Keratinocyte (primary cell): ENCODE results near the gene LBP. TPM values are rescaled to one million over a fixed set of nuclear protein-coding genes. Genes with fewer than 3 reads are reported as not detected.

ENCODE experiments used
- DNase-seq: peaks from one replicate; pipeline ENCODE4 v3.0.0-alpha.2; 2011; ENCODE audit warnings: low read depth, missing footprints, low spot score
- FAIRE-seq: peaks from 2 replicates; lab custom pipeline; 2011; peaks lifted over from hg19 to GRCh38; lab: Jason Lieb, UNC
- H2AFZ ChIP-seq: 2 replicates; pipeline ENCODE4 v1.6.0; 2012; ENCODE audit warnings: low read length, control low read depth, inconsistent platforms; ENCODE audit not compliant: control insufficient read depth
- H3K27ac ChIP-seq: 2 replicates; pipeline ENCODE4 v1.5.1; 2011; ENCODE audit warnings: low read length; ENCODE audit not compliant: control insufficient read depth, insufficient read depth
- H3K27me3 ChIP-seq: 3 replicates; pipeline ENCODE4 v1.6.0; 2011; ENCODE audit warnings: low read length; ENCODE audit not compliant: control insufficient read depth, insufficient read depth; ENCODE audit errors: extremely low read depth
- H3K36me3 ChIP-seq, 2 experiments: 2 replicates in 1 of 2; 3 replicates in 1 of 2; pipeline ENCODE4 v1.5.1; 2011; ENCODE audit warnings: low read length in 2 of 2, mild to moderate bottlenecking in 1 of 2; ENCODE audit not compliant: control insufficient read depth in 2 of 2, insufficient read depth in 2 of 2; ENCODE audit errors: extremely low read depth in 1 of 2
- H3K4me1 ChIP-seq: 3 replicates; pipeline ENCODE4 v1.5.1; 2011; ENCODE audit warnings: low read length; ENCODE audit not compliant: control insufficient read depth, insufficient read depth; ENCODE audit errors: extremely low read depth
- H3K4me2 ChIP-seq: 3 replicates; pipeline ENCODE4 v1.6.0; 2011; ENCODE audit warnings: low read depth, low read length; ENCODE audit not compliant: control insufficient read depth, insufficient read depth; ENCODE audit errors: extremely low read depth
- H3K4me3 ChIP-seq, 3 experiments: fragments of 200-600 bp in 1 of 3; sonication (generic) in 1 of 3; 2 replicates in 2 of 3; 3 replicates in 1 of 3; pipeline ENCODE4 v1.5.1; 2011 to 2016; ENCODE audit warnings: low read length in 3 of 3, mild to moderate bottlenecking in 3 of 3, control low read depth in 2 of 3, inconsistent platforms in 1 of 3, low read depth in 1 of 3, mixed read lengths in 1 of 3, mixed run types in 1 of 3, moderate library complexity in 1 of 3; ENCODE audit not compliant: control insufficient read depth in 2 of 3, insufficient read depth in 2 of 3; ENCODE audit errors: extremely low read depth in 1 of 3
- H3K79me2 ChIP-seq: 2 replicates; pipeline ENCODE4 v1.6.0; 2012; ENCODE audit warnings: low read length; ENCODE audit not compliant: control insufficient read depth, insufficient read depth
- H3K9ac ChIP-seq: 3 replicates; pipeline ENCODE4 v1.6.0; 2011; ENCODE audit warnings: low read length; ENCODE audit not compliant: control insufficient read depth, insufficient read depth; ENCODE audit errors: extremely low read depth
- H3K9me1 ChIP-seq: 3 replicates; pipeline ENCODE4 v1.6.0; 2011; ENCODE audit warnings: low read length; ENCODE audit not compliant: control insufficient read depth, insufficient read depth; ENCODE audit errors: extremely low read depth
- H3K9me3 ChIP-seq: 2 replicates; pipeline ENCODE4 v1.5.1; 2012; ENCODE audit warnings: low read depth, low read length; ENCODE audit not compliant: control insufficient read depth
- H4K20me1 ChIP-seq: 3 replicates; pipeline ENCODE4 v1.6.0; 2011; ENCODE audit warnings: low read length; ENCODE audit not compliant: control insufficient read depth, insufficient read depth; ENCODE audit errors: extremely low read depth
- EZH2 ChIP-seq: IDR thresholded peaks from one replicate; pipeline ENCODE4 v1.6.1; 2012; ENCODE audit warnings: inconsistent platforms, mild to moderate bottlenecking, low read length, moderate library complexity
- dilution Hi-C: fragments of 300-500 bp; cut with MboI; formaldehyde crosslinking; loops from one replicate; pipeline ENCODE4 v1.7.0; 2020; ENCODE audit warnings: low sequenced_read_pairs; ENCODE audit not compliant: extremely low pct_ligation_motif_present
- polyA plus RNA-seq, 5 experiments: library from polyadenylated mRNA; depleted of rRNA in 3 of 5; stranded (reverse) in 3 of 5; stranded (forward) in 1 of 5; unstranded in 1 of 5; fragments of >200 nt; gene quantifications; 1 replicate in 1 of 5; 2 replicates in 3 of 5; 3 replicates in 1 of 5; pipeline versions ENCODE4 v1.2.1 to v1.2.3, GENCODE V29; 2011 to 2012; ENCODE audit warnings: missing spikeins in 2 of 5, low read depth in 1 of 5, low replicate concordance in 1 of 5
- TF ChIP-seq, protein P1 (sequence below), 3 experiments: IDR thresholded peaks in 1 of 3; conservative IDR thresholded peaks in 1 of 3; optimal IDR thresholded peaks in 1 of 3; 2 replicates in 2 of 3; 3 replicates in 1 of 3; pipeline versions ENCODE3 to v1.5.1; 2011; ENCODE audit warnings: low read length in 3 of 3, mild to moderate bottlenecking in 3 of 3, moderate library complexity in 2 of 3, control low read depth in 1 of 3, inconsistent platforms in 1 of 3; ENCODE audit not compliant: insufficient read depth in 2 of 3; ENCODE audit errors: extremely low read depth in 1 of 3

LBP gene
- polyA plus RNA-seq, 1 donor (not counting 4 experiments of a cell fraction or from before 2014, with no cell fraction given), result not detected

DNA sequence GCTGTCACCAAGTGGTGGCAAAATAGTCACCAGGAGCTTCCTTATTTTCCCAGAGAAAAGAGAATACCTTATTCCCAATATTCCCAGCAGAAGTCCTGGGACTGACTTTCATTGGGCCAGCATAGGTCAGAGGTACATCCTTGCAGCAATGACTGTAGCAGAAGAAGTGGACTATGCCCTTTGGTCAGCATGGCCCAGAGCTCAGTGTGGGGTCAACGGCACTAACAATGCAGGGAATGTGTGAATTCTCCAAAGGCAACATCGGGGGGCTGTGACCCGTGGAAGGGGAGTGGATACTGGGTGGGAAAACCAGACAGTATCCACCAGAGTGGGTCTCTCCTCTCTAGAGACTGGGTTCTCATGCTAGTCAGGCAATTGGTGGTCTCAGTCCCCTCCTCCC lies 15.6 kb upstream of the LBP start:
- Histone ChIP-seq H3K9me1 (no peaks in the 10 kb centered on the region), H3K4me1 (no peaks in the 10 kb centered on the region), H3K79me2 (no peaks in the 10 kb centered on the region), H3K36me3 (no peaks in the 10 kb centered on the region), H3K27me3 (peaks cover 18% of the 10 kb centered on the region), H3K9me3 (no peaks in the 10 kb centered on the region), H3K4me2 (no peak overlapping the region), H3K9ac (no peak overlapping the region), H2AFZ (no peak overlapping the region), H3K27ac (no peak overlapping the region), H3K4me3 (no peak overlapping the region), H4K20me1 (no peaks in the 10 kb centered on the region)
- TF ChIP-seq, protein P1, sequence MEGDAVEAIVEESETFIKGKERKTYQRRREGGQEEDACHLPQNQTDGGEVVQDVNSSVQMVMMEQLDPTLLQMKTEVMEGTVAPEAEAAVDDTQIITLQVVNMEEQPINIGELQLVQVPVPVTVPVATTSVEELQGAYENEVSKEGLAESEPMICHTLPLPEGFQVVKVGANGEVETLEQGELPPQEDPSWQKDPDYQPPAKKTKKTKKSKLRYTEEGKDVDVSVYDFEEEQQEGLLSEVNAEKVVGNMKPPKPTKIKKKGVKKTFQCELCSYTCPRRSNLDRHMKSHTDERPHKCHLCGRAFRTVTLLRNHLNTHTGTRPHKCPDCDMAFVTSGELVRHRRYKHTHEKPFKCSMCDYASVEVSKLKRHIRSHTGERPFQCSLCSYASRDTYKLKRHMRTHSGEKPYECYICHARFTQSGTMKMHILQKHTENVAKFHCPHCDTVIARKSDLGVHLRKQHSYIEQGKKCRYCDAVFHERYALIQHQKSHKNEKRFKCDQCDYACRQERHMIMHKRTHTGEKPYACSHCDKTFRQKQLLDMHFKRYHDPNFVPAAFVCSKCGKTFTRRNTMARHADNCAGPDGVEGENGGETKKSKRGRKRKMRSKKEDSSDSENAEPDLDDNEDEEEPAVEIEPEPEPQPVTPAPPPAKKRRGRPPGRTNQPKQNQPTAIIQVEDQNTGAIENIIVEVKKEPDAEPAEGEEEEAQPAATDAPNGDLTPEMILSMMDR (optimal IDR thresholded peaks at IDR 0.05 in 1 of 3, IDR thresholded peaks at IDR 0.05 in 1 of 3, conservative IDR thresholded peaks at IDR 0.05 in 1 of 3; ENCODE audit: extremely low read depth in 1 of 3, insufficient read depth in 2 of 3, low read length in 3 of 3), result no peak
- no peak for TF ChIP-seq EZH2
- no peak for FAIRE-seq
- dilution Hi-C loops, result no loop called here
- DNase-seq, result no peak

DNA sequence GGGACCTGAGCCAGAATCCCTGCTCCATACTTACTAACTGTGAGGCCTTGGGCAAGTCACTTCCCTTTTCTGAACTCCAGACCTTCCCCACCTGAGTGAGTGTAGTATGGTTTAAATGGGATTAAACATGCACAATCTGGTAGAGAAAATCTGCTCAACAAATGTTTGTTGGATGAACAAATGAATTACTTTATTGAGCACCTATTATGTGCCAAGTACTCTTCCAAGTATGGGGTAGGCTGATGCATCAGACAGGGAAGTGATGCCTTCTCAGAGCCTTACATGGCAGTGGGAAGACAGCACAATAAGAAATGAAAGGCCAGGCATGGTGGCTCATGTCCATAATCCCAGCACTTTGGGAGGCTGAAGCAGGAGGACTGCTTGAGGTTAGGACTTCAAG lies 15.0 kb upstream of the LBP start:
- H3K9me1 ChIP-seq, result no peaks in the 10 kb centered on the region
- H2AFZ ChIP-seq, result no peak overlapping the region
- H4K20me1 ChIP-seq, result no peaks in the 10 kb centered on the region
- FAIRE-seq (no peak), DNase-seq (no peak)
- dilution Hi-C loops, result no loop called here
- no peaks in the 10 kb centered on the region for H3K4me1 ChIP-seq
- H3K9ac ChIP-seq, result no peak overlapping the region
- no peak overlapping the region for H3K27ac ChIP-seq
- no peaks in the 10 kb centered on the region for H3K36me3 ChIP-seq
- no peak overlapping the region for H3K4me3 ChIP-seq
- no peaks in the 10 kb centered on the region for H3K79me2 ChIP-seq
- no peak overlapping the region for H3K4me2 ChIP-seq
- no peak for TF ChIP-seq EZH2
- TF ChIP-seq, protein P1 (optimal IDR thresholded peaks at IDR 0.05 in 1 of 3, IDR thresholded peaks at IDR 0.05 in 1 of 3, conservative IDR thresholded peaks at IDR 0.05 in 1 of 3; ENCODE audit: extremely low read depth in 1 of 3, insufficient read depth in 2 of 3, low read length in 3 of 3), result no peak
- peaks cover 20% of the 10 kb centered on the region for H3K27me3 ChIP-seq
- H3K9me3 ChIP-seq, result no peaks in the 10 kb centered on the region
